Measurements from ENCODE around the gene LGI4.

Gene LGI4

DNA sequence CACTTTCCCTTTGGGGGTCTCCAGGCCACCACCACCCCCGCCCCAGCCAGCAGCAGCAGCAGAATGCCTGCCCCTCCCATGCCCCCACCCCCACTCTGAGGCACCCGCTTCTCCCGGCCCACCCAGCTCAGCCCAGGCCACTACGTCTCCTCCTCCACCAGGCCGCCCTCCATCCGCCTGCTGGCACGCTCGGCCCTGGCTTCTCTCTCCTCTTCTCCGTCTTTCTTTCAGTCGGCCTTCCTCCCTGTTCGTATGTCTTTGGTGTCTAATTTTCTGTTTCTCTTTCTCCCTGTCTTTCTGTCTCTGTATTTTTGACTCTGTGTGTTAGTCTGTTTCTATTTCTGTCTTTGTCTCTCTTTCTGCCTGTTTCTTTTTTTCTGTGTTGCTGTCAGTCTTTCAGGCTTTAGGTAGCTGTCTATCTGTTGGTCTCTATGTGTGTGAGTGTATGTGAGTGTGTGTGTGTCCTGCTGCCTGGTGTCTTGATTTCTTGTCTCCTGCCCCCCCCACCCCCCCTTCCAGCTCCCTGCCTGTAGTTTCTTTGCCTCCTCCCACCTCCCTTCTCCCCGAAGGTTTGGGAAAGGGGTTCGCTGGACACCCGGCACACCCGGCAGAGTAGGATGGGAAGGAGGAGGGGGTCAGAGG is at the start of gene LGI4:
Gene LGI4, minus strand, starts transcription at position 459 of the 642 bp plus-strand sequence. Its CDS starts 379 bp downstream, at position 80.
- DNase-seq (ENCODE audit: low spot score), result no peak

DNA sequence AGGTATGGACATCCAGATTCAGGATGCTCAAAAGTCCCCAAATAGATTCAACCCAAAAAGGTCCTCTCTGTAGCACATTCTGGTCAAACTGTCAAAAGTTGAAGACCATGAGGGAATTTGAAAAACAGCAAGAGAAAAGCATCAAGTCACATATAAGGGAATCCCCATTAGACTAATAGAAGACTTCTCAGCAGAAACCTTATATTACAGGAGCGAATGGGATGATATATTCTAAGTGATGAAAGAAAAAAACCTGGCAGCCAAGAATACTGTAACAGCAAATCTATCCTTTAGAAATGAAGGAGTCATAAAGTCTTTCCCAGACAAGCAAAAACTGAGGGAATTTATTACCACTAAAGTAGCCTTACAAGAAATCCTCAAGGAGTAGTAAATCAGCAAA is 49.4 kb upstream of the LGI4 start:
- no peak for DNase-seq (ENCODE audit: low spot score)

- DNase-seq (ENCODE audit: low spot score), result no peak
These were observed 46.5 kb upstream of the LGI4 start for GRCh38 chr19:35181387-35181786.

GRCh38 chr19:35179830-35180229 is 45.0 kb upstream of the LGI4 start:
- no peak for DNase-seq (ENCODE audit: low spot score)

GRCh38 chr19:35178701-35179100 is 43.8 kb upstream of the LGI4 start:
- DNase-seq (ENCODE audit: low spot score), result no peak

GRCh38 chr19:35177377-35178274 is 42.8 kb upstream of the LGI4 start:
- no peak for DNase-seq (ENCODE audit: low spot score)

- no peak for DNase-seq (ENCODE audit: low spot score)
These were observed 41.3 kb upstream of the LGI4 start for GRCh38 chr19:35176181-35176570.

GRCh38 chr19:35174226-35174625 is 39.4 kb upstream of the LGI4 start:
- DNase-seq (ENCODE audit: low spot score), result no peak

GRCh38 chr19:35171730-35172129 is 36.9 kb upstream of the LGI4 start:
- DNase-seq (ENCODE audit: low spot score), result no peak

- no peak for DNase-seq (ENCODE audit: low spot score)
These were observed 35.7 kb upstream of the LGI4 start for GRCh38 chr19:35170359-35171061.

- DNase-seq (ENCODE audit: low spot score), result no peak
These were observed 34.5 kb upstream of the LGI4 start for GRCh38 chr19:35169221-35169995.

DNA sequence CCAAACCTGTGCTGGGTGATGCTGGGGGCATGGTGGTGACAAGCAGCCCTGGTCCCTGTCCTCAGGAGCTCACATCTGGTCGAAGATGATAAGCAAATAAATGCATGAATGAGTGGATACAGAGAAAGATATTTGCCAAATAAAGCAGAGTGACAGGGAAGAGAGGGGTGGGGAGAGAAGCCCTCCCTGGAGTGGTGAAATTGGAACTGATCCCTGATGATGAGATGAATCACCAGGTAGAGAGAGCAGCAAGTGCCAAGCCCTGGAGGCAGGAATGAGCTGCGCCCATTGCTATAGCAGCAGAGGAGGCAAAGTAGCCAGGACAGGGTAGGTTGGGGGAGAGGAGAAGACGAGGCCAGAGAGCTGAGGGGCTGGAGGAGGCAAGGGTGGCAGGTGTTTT is 33.3 kb upstream of the LGI4 start:
- no peak for DNase-seq (ENCODE audit: low spot score)

DNA sequence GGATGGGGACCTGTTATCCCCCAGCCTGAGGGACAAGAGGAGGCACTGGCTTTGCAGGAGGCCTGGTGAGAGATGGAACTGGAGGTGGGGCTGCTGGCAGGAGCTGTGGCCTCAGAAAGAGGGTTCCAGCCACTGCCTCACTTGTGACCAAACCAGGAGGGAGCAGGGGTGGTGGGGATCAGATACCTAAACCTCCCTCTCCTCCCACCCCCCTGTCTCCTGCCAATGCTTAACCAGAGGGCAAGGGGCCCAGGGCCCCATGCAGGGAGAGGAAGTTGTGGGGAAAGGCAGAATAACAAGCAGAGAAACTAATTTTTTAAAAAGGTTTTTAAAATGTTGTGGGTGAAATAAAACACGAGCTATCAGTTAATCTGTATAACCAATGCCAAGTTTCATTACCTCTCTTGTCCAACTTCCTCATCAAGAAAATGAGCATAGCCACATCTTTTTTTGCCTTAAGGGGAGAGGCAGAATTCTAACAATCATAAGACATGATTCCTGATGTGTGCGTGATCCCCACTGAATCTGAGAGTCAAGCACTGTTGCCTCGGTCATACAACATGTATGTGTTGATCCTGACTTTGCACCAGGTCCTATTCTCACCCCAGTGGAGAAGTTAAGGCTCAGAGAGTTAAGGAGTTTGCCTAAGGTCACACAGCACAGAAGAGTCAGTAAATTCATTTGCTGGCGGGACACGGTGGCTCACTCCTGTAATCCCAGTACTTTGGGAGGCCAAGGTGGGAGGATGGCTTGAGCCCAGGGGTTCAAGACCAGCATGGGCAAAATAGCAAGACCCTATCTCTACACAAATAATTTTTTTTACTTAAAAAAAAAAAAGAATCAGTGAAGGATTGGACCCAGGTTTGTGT is 32.6 kb upstream of the LGI4 start:
- no peak for DNase-seq (ENCODE audit: low spot score)

DNA sequence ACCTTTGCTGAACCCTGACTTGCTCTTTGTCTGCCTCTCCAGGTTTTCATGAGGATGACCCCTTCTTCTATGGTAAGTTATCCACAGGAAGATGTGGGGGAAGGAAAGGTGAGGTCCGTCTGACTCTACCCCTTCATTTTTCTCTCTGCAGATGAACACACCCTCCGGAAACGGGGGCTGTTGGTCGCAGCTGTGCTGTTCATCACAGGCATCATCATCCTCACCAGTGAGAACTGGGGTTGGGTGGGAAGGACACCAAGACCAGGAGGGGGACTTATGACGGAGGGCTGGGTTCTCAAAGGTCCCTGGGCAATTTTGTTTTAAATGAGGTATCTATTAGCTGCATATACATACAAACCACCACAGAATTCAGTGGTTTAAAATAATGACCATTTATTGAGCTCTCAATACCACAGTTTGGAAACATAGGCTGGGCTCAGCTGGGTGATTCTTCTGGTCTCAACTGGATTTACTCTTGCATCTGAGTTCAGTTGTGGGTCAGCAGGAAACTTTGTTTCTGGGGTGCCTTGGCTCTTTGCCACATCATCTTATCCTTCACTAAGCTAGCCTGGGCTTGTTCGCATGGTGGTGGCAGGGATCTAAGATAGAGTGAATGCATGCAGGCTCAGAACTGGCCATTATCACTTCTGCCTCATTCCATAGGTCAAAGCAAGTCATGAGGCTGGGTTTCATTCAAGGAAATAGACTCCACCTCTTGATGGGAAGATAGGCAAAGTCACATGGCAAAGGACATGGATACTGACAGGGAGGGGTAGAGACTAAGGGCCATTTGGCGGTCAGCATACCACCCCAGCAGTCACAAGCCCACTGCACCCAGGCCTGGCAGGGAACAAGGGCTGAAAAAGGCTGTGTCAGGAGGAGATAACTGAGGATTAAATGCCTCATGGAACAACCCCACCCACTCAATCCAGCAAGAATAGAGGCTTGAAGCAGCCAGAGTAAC is 31.5 kb upstream of the LGI4 start:
- DNase-seq (ENCODE audit: low spot score), result no peak

DNA sequence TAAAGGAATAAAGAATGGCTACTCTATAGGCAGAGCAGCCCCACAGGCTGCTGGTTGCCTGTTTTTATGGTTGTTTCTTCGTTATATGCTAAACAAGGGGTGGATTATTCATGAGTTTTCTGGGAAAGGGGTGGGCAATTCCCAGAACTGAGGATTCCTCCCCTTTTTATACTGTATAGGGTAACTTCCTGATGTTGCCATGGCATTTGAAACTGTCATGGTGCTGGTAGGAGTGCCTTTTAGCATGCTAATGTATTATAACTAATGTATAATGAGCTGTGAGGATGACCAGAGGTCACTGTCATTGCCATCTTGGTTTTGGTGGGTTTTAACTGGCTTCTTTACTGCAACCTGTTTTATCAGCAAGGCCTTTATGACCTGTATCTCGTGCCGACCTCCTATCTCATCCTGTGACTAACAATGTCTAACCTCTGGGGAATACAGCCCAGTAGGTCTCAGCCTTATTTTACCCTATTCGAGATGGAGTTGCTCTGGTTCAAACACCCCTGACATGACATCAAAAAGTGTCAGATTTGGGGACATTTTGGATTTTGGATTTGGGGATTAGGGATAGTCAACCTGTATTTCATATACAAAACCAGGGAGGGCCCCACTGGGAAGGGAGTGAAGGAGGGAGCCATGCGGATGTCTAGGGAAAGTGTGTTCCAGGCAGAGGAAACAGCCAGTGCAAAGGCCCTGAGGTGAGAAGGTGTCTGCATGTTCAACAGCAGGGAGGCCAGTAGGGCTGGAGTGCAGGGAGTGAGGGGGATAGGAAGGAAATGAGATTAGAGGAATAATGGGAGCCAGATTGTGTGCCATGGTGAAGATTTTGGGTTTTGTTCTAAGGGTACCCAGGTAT is 30.6 kb upstream of the LGI4 start:
- no peak for DNase-seq (ENCODE audit: low spot score)

DNA sequence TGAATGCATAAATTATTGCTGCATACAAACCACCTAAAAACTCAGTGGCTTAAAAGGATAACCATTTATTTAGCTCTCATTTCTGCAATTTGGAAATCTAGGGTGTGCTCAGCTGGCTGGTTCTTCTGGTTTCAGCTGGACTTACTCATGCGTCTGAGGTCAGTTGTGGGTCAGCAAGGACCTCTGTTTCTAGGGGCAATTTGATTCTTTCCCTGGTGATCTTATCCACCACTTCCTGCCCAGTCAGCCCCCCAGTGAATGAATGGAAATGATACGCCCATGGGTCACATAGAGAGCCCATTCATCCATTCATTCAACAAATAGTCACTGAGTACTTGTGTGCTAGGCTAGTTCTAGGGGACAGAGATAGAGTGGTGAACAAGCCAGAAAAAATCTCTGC is 29.6 kb upstream of the LGI4 start:
- no peak for DNase-seq (ENCODE audit: low spot score)

DNA sequence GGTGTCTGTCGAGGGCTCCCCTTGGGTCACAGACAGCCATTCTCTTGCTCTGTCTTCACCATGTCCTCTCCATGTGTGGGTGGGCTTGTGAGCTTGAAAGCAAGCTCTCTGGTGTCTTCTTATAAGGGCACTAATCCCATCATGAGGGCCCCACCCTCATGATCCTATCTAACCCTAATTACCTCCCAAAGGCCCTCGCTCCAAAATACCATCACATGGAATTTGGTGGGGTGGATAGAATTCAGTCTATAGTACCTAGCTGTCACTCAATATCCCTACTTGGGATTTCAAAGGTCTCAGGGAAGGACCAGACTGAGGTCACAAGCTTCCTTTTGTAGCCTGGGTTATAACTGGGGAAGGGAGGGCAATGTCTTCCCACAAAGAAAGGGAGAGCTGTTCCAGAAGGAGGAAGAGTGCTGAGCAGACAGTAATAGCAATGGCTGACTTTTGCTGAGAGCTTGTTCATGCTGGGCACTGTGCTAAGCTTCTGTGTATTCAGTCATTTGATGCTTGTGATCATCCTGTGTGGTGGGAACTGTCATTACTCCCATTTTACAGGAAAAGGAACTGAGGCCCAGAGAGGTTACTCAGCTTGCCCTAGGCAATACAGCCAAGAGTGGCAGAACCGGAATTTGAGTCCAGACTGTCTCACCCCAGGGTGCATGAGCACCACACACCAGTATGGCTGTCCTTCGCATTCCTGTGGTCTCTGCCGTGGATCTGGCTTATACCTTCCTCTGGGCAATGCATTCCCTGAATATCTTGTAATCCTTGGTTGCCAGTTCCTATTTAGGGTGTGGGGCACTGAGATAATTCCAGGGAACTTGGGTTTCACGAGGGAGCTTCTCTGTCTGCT is 27.8 kb upstream of the LGI4 start:
- no peak for DNase-seq (ENCODE audit: low spot score)

GRCh38 chr19:35161434-35161743 is 26.5 kb upstream of the LGI4 start:
- no peak for DNase-seq (ENCODE audit: low spot score)

Data from D341Med (cell line).